IMR-90 (cell line): Measurements from ENCODE around the gene ZFP36L2. TPM values are rescaled to one million over a fixed set of nuclear protein-coding genes. Genes with fewer than 3 reads are reported as not detected.

Experiments used
- ATAC-seq: fragments of 200-7000 bp; cut with Tn5 transposase; 2 replicates; pipeline ENCODE4 v1.9.1; 2020; ENCODE audit warnings: low read depth, mild to moderate bottlenecking, moderate library complexity
- BruUV-seq: library from RNA; stranded (reverse); fragments of 400-500 nt; replicated peaks from 2 replicates; lab custom pipeline; 2021; lab: Mats Ljungman, UMichigan
- CTCF ChIA-PET: fragments of 300-600 bp; formaldehyde crosslinking; extraction: SDS; loops from one replicate; lab custom pipeline; 2021; ENCODE audit warnings: antibody characterized with exemption; lab: Yijun Ruan, JAX
- POLR2A ChIA-PET: fragments of 300-600 bp; sonication (Branson Sonifier 250); formaldehyde crosslinking; loops from one replicate; lab custom pipeline; 2022; ENCODE audit warnings: antibody characterized with exemption; ENCODE audit not compliant: unreplicated experiment; lab: Charles Lee
- DNase-seq: peaks from one replicate; pipeline ENCODE4 v3.0.0; 2013
- H2AFZ ChIP-seq: replicated peaks from 2 replicates; pipeline ENCODE3; 2013; ENCODE audit warnings: low read length, mild to moderate bottlenecking; ENCODE audit not compliant: poor library complexity
- H2AK5ac ChIP-seq: 2 replicates; pipeline ENCODE4 v1.6.1; 2013; ENCODE audit warnings: low read depth, low read length, inconsistent platforms
- H2AK9ac ChIP-seq: replicated peaks from 2 replicates; pipeline ENCODE3; 2013; ENCODE audit warnings: mild to moderate bottlenecking, low read depth, low read length, moderate library complexity; ENCODE audit not compliant: poor library complexity
- H2BK120ac ChIP-seq: 2 replicates; pipeline ENCODE4 v1.6.1; 2013; ENCODE audit warnings: low read depth, low read length, inconsistent platforms
- H2BK15ac ChIP-seq: 3 replicates; pipeline ENCODE4 v1.6.1; 2013; ENCODE audit warnings: low read depth, low read length, inconsistent platforms
- H2BK20ac ChIP-seq: 2 replicates; pipeline ENCODE4 v1.6.1; 2013; ENCODE audit warnings: low read depth, mild to moderate bottlenecking, inconsistent platforms, low read length, moderate library complexity
- H2BK5ac ChIP-seq: 2 replicates; pipeline ENCODE4 v1.6.1; 2013; ENCODE audit warnings: mild to moderate bottlenecking, low read depth, low read length, inconsistent platforms; ENCODE audit not compliant: poor library complexity, severe bottlenecking
- H3K14ac ChIP-seq: replicated peaks from 2 replicates; pipeline ENCODE4 v1.6.1; 2013; ENCODE audit warnings: low read depth, low read length, inconsistent platforms
- H3K18ac ChIP-seq: 2 replicates; pipeline ENCODE4 v1.6.1; 2013; ENCODE audit warnings: low read depth, low read length, control low read depth
- H3K23ac ChIP-seq: 2 replicates; pipeline ENCODE4 v1.6.1; 2013; ENCODE audit warnings: low read depth, low read length, inconsistent platforms
- H3K27ac ChIP-seq: 2 replicates; pipeline ENCODE4 v1.5.1; 2013; ENCODE audit warnings: mild to moderate bottlenecking, control low read depth, low read length; ENCODE audit not compliant: insufficient read depth
- H3K27me3 ChIP-seq: 2 replicates; pipeline ENCODE4 v1.6.1; 2013; ENCODE audit warnings: low read length; ENCODE audit not compliant: control insufficient read depth, insufficient read depth
- H3K36me3 ChIP-seq: 2 replicates; pipeline ENCODE4 v1.6.1; 2013; ENCODE audit warnings: low read length, mixed read lengths; ENCODE audit not compliant: control insufficient read depth, insufficient read depth
- H3K4ac ChIP-seq: 2 replicates; pipeline ENCODE4 v1.6.1; 2013; ENCODE audit warnings: low read depth, low read length, inconsistent platforms
- H3K4me1 ChIP-seq: 2 replicates; pipeline ENCODE4 v1.6.1; 2013; ENCODE audit warnings: low read length, mixed read lengths; ENCODE audit not compliant: control insufficient read depth, insufficient read depth
- H3K4me2 ChIP-seq: 2 replicates; pipeline ENCODE4 v1.6.1; 2013; ENCODE audit warnings: low read depth, mild to moderate bottlenecking, control low read depth, low read length, moderate library complexity
- H3K4me3 ChIP-seq: 2 replicates; pipeline ENCODE4 v1.5.1; 2013; ENCODE audit warnings: low read depth, mild to moderate bottlenecking, control low read depth, low read length, moderate library complexity; ENCODE audit not compliant: insufficient read depth
- H3K56ac ChIP-seq: 2 replicates; pipeline ENCODE4 v1.6.1; 2013; ENCODE audit warnings: low read length, inconsistent platforms; ENCODE audit not compliant: insufficient read depth; ENCODE audit errors: extremely low read depth
- H3K79me1 ChIP-seq, 2 experiments: 2 replicates each; pipeline ENCODE4 v1.6.1; 2013; ENCODE audit warnings: low read length in 2 of 2, inconsistent platforms in 1 of 2, low read depth in 1 of 2
- H3K9ac ChIP-seq: 2 replicates; pipeline ENCODE4 v1.6.1; 2013; ENCODE audit warnings: low read depth, low read length, control low read depth
- H3K9me1 ChIP-seq: 2 replicates; pipeline ENCODE4 v1.6.1; 2013; ENCODE audit warnings: low read length, inconsistent platforms; ENCODE audit not compliant: insufficient read depth
- H3K9me3 ChIP-seq: 2 replicates; pipeline ENCODE4 v1.6.1; 2013; ENCODE audit warnings: low read length; ENCODE audit not compliant: control insufficient read depth, insufficient read depth
- H4K20me1 ChIP-seq: 2 replicates; pipeline ENCODE4 v1.6.1; 2013; ENCODE audit warnings: low read length, inconsistent platforms; ENCODE audit not compliant: insufficient read depth
- H4K5ac ChIP-seq: 2 replicates; pipeline ENCODE4 v1.6.1; 2013; ENCODE audit warnings: mild to moderate bottlenecking, low read depth, low read length, control low read depth
- H4K8ac ChIP-seq, 2 experiments: 2 replicates each; pipeline ENCODE4 v1.6.1; 2013; ENCODE audit warnings: low read depth in 2 of 2, low read length in 2 of 2, control low read depth in 1 of 2, inconsistent platforms in 1 of 2
- H4K91ac ChIP-seq: 2 replicates; pipeline ENCODE4 v1.6.1; 2013; ENCODE audit warnings: low read depth, low read length, inconsistent platforms; ENCODE audit not compliant: insufficient read depth
- BHLHE40 ChIP-seq: fragments of 150-350 bp; IDR thresholded peaks from 2 replicates; pipeline ENCODE4 v1.6.1; 2016; ENCODE audit warnings: mild to moderate bottlenecking, low read depth, low read length
- CEBPB ChIP-seq: IDR thresholded peaks from 2 replicates; pipeline ENCODE4 v1.6.1; 2012; ENCODE audit warnings: low read depth, low read length, improper control_type of control experiment
- MAZ ChIP-seq: IDR thresholded peaks from 2 replicates; pipeline ENCODE4 v1.6.1; 2012; ENCODE audit warnings: low read depth, mild to moderate bottlenecking, low read length, improper control_type of control experiment, moderate library complexity, borderline replicate concordance
- NFE2L2 ChIP-seq: fragments of 150-350 bp; IDR thresholded peaks from 2 replicates; pipeline ENCODE4 v1.6.1; 2016; ENCODE audit warnings: low read depth, mild to moderate bottlenecking, low read length
- RAD21 ChIP-seq: IDR thresholded peaks from 2 replicates; pipeline ENCODE4 v1.6.1; 2012; ENCODE audit warnings: low read length, improper control_type of control experiment
- RCOR1 ChIP-seq: IDR thresholded peaks from 2 replicates; pipeline ENCODE4 v1.6.1; 2012; ENCODE audit warnings: mild to moderate bottlenecking, low read length, improper control_type of control experiment; ENCODE audit not compliant: insufficient replicate concordance
- SMC3 ChIP-seq: fragments of 150-350 bp; IDR thresholded peaks from 2 replicates; pipeline ENCODE4 v1.6.1; 2016; ENCODE audit warnings: low read depth, mild to moderate bottlenecking, antibody characterized with exemption, low read length, moderate library complexity
- whole genome bisulfite sequencing, 2 experiments: methylation state at CpG; one replicate each; pipeline versions ENCODE4 v1.1.5 to v1.1.7; 2013; ENCODE audit warnings: missing lambda C conversion rate in 2 of 2; ENCODE audit not compliant: insufficient read length in 1 of 2; ENCODE audit errors: extremely low coverage in 2 of 2; 5-methylcytosine and 5-hydroxymethylcytosine counted together
- dilution Hi-C: fragments of 300-500 bp; cut with HindIII; formaldehyde crosslinking; loops from one replicate; pipeline ENCODE4 v1.14.3; 2018; ENCODE audit warnings: low sequenced_read_pairs; ENCODE audit not compliant: unreplicated experiment
- in situ Hi-C: fragments of 300-500 bp; cut with MboI; formaldehyde crosslinking; loops from 3 replicates; pipeline ENCODE4 v1.14.3; 2019; ENCODE audit warnings: low sequenced_read_pairs, inconsistent platforms, mixed read lengths
- intact Hi-C: fragments of 100-400 bp; cut with micrococcal nuclease; formaldehyde crosslinking; loops from 2 replicates; pipeline ENCODE4 v1.10.0; 2022
- polyA plus RNA-seq, 3 experiments: library from polyadenylated mRNA; depleted of rRNA; stranded (reverse); fragments of >200 nt; gene quantifications; 2 replicates each; pipeline ENCODE4 v1.2.3, GENCODE V29; 2012; ENCODE audit warnings: low replicate concordance in 1 of 3
- total RNA-seq: library from RNA; depleted of rRNA; stranded (reverse); fragments of >200 nt; gene quantifications from 2 replicates; pipeline ENCODE4 v1.2.3, GENCODE V29; 2012
- TF ChIP-seq, protein P1 (sequence below): fragments of 150-350 bp; IDR thresholded peaks from 2 replicates; pipeline ENCODE4 v1.6.1; 2017; ENCODE audit warnings: mild to moderate bottlenecking, antibody characterized with exemption, low read length, low read depth
- TF ChIP-seq, protein P2 (sequence below): conservative IDR thresholded peaks from 2 replicates; pipeline ENCODE4 v1.5.1; 2012; ENCODE audit warnings: mild to moderate bottlenecking, low read depth, low read length, improper control_type of control experiment
- TF ChIP-seq, protein P3 (sequence below): fragments of 150-350 bp; IDR thresholded peaks from 2 replicates; pipeline ENCODE4 v1.6.1; 2016; ENCODE audit warnings: low read depth, mild to moderate bottlenecking, low read length, moderate library complexity, borderline replicate concordance

Gene ZFP36L2
- total and polyA plus RNA-seq, 2 of the 4 experiments (the other 2 are of a cell fraction): 1.8 to 20.1 TPM

DNA sequence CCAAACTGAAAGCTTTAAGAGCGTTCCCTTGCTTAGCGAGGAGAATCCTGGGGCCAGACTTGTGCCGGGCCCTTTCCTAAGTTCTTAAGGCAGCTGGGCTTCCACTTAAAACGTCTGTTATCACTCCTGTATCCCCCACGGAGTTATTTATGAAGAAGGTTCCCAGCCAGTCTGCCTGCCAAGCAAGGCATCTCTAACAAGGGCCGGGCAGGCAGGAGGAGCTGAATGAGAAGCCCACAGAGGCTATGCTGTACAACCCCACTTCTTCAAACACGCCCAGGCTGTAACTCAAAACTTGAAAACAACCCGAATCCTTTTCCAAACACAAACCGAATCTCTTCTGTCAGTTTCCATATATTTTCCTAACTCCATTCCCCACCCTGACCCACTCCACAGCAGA, 39.0 kb upstream of the ZFP36L2 start:
- WGBS, 2 experiments: 48% methylated on average over 2 of the region's 9 CpGs; no CpG with 5 or more reads in 1 of the 2 experiments
- no peak overlapping the region for H3K4me3 ChIP-seq
- no peak for ATAC-seq
- no peak overlapping the region for H3K56ac ChIP-seq
- H3K4ac ChIP-seq: no peak overlapping the region
- dilution Hi-C loops: no loop called here
- H4K20me1 ChIP-seq: peaks cover 13% of the 10 kb centered on the region; the same call in 1 of the 2 replicates
- no peak overlapping the region for H2BK15ac ChIP-seq
- no peak overlapping the region for H2BK20ac ChIP-seq
- H2BK5ac ChIP-seq: no peak overlapping the region
- H3K27me3 ChIP-seq: no peaks in the 10 kb centered on the region; the same call in 1 of the 2 replicates
- POLR2A ChIA-PET: no interaction called here
- intact Hi-C loops: no loop called here
- H3K79me1 ChIP-seq: no peaks in the 10 kb centered on the region
- H3K9ac ChIP-seq: no peak overlapping the region
- in situ Hi-C loops: no loop called here
- peaks cover 27% of the 10 kb centered on the region for H3K9me1 ChIP-seq
- CTCF ChIA-PET: interaction anchor here (0.5 kb wide), 1 partner anchor 623 kb away, joined by 6 read pairs; no protein-coding TSS in a partner anchor
- H3K4me2 ChIP-seq: no peak overlapping the region
- H3K36me3 ChIP-seq: peaks cover 2% of the 10 kb centered on the region; the same call in 1 of the 2 replicates
- no peak for DNase-seq
- no peak overlapping the region for H4K8ac ChIP-seq
- no peaks in the 10 kb centered on the region for H3K9me3 ChIP-seq
- BruUV-seq: no TSS peak
- TF ChIP-seq, protein P1, sequence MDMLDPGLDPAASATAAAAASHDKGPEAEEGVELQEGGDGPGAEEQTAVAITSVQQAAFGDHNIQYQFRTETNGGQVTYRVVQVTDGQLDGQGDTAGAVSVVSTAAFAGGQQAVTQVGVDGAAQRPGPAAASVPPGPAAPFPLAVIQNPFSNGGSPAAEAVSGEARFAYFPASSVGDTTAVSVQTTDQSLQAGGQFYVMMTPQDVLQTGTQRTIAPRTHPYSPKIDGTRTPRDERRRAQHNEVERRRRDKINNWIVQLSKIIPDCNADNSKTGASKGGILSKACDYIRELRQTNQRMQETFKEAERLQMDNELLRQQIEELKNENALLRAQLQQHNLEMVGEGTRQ: no peak
- TF ChIP-seq, protein P2, sequence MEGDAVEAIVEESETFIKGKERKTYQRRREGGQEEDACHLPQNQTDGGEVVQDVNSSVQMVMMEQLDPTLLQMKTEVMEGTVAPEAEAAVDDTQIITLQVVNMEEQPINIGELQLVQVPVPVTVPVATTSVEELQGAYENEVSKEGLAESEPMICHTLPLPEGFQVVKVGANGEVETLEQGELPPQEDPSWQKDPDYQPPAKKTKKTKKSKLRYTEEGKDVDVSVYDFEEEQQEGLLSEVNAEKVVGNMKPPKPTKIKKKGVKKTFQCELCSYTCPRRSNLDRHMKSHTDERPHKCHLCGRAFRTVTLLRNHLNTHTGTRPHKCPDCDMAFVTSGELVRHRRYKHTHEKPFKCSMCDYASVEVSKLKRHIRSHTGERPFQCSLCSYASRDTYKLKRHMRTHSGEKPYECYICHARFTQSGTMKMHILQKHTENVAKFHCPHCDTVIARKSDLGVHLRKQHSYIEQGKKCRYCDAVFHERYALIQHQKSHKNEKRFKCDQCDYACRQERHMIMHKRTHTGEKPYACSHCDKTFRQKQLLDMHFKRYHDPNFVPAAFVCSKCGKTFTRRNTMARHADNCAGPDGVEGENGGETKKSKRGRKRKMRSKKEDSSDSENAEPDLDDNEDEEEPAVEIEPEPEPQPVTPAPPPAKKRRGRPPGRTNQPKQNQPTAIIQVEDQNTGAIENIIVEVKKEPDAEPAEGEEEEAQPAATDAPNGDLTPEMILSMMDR: no peak
- TF ChIP-seq CEBPB (no peak), BHLHE40 (no peak), RCOR1 (no peak), MAZ (no peak), SMC3 (no peak), NFE2L2 (no peak), RAD21 (no peak)
- TF ChIP-seq, protein P3, sequence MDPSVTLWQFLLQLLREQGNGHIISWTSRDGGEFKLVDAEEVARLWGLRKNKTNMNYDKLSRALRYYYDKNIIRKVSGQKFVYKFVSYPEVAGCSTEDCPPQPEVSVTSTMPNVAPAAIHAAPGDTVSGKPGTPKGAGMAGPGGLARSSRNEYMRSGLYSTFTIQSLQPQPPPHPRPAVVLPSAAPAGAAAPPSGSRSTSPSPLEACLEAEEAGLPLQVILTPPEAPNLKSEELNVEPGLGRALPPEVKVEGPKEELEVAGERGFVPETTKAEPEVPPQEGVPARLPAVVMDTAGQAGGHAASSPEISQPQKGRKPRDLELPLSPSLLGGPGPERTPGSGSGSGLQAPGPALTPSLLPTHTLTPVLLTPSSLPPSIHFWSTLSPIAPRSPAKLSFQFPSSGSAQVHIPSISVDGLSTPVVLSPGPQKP: no peak
- no peak overlapping the region for H3K27ac ChIP-seq
- H4K91ac ChIP-seq: no peak overlapping the region
- H3K14ac ChIP-seq: no peak overlapping the region
- no peak overlapping the region for H2AFZ ChIP-seq
- no peak overlapping the region for H2AK5ac ChIP-seq
- H3K18ac ChIP-seq: no peak overlapping the region
- no peak overlapping the region for H2BK120ac ChIP-seq
- no peak overlapping the region for H3K23ac ChIP-seq
- H3K4me1 ChIP-seq: peaks cover 24% of the 10 kb centered on the region
- no peak overlapping the region for H2AK9ac ChIP-seq
- H4K5ac ChIP-seq: no peak overlapping the region
